C4-2B (cell line): ENCODE results near the gene ADAMTSL1.

Experiments
- H3K27ac ChIP-seq: fragments of 450-650 bp; 2 replicates; pipeline ENCODE4 v1.5.1; 2017
- CTCF ChIP-seq: fragments of 450-650 bp; conservative IDR thresholded peaks from 2 replicates; pipeline ENCODE4 v1.5.1; 2017; ENCODE audit warnings: mild to moderate bottlenecking
- ZFX ChIP-seq: fragments of 450-650 bp; IDR thresholded peaks from 2 replicates; pipeline ENCODE4 v1.6.1; 2017

ADAMTSL1 gene

GRCh38 chr9:18438300-18438925 is 35.5 kb upstream of the ADAMTSL1 start:
- no peak for TF ChIP-seq ZFX
- TF ChIP-seq CTCF: no peak
- no peak overlapping the region for H3K27ac ChIP-seq

GRCh38 chr9:18438951-18439350 is 35.0 kb upstream of the ADAMTSL1 start:
- no peak for TF ChIP-seq ZFX
- TF ChIP-seq CTCF: no peak
- no peak overlapping the region for H3K27ac ChIP-seq

GRCh38 chr9:18441261-18441660 is 32.7 kb upstream of the ADAMTSL1 start:
- TF ChIP-seq ZFX (no peak), CTCF (no peak)
- H3K27ac ChIP-seq: no peak overlapping the region

GRCh38 chr9:18442629-18443491 is 31.1 kb upstream of the ADAMTSL1 start:
- TF ChIP-seq ZFX (no peak), CTCF (peak; percentile 97)
- H3K27ac ChIP-seq: no peak overlapping the region

- TF ChIP-seq ZFX (no peak), CTCF (no peak)
- H3K27ac ChIP-seq: no peak overlapping the region
These were observed 26.8 kb upstream of the ADAMTSL1 start for GRCh38 chr9:18447131-18447530.

- TF ChIP-seq CTCF (no peak), ZFX (no peak)
- H3K27ac ChIP-seq: no peak overlapping the region
These were observed 26.4 kb upstream of the ADAMTSL1 start for GRCh38 chr9:18447541-18447940.

- no peak for TF ChIP-seq ZFX
- no peak for TF ChIP-seq CTCF
- no peak overlapping the region for H3K27ac ChIP-seq
These were observed 25.9 kb upstream of the ADAMTSL1 start for GRCh38 chr9:18448101-18448500.
